HEK293 (cell line): ENCODE results near the gene HIPK2.

Experiments
- BCL11B ChIP-seq: fragments of 450-650 bp; formaldehyde crosslinking; IDR thresholded peaks from 2 replicates; pipeline ENCODE4 v1.5.1; 2016; ENCODE audit warnings: low read depth, missing biosample characterization, missing genetic modification characterization
- GLI2 ChIP-seq: fragments of 450-650 bp; formaldehyde crosslinking; IDR thresholded peaks from 2 replicates; pipeline ENCODE4; 2017; ENCODE audit warnings: missing biosample characterization, missing genetic modification characterization, low read depth, borderline replicate concordance
- KLF10 ChIP-seq: fragments of 450-650 bp; IDR thresholded peaks from 2 replicates; pipeline ENCODE4 v1.5.1; 2018; ENCODE audit warnings: missing biosample characterization, mild to moderate bottlenecking, missing genetic modification characterization
- SP2 ChIP-seq: fragments of 450-650 bp; formaldehyde crosslinking; IDR thresholded peaks from 2 replicates; pipeline ENCODE4 v1.5.1; 2016; ENCODE audit warnings: missing biosample characterization, missing genetic modification characterization
- YY1 ChIP-seq: fragments of 450-650 bp; formaldehyde crosslinking; IDR thresholded peaks from 2 replicates; pipeline ENCODE4 v1.5.1; 2018; ENCODE audit warnings: missing biosample characterization, missing genetic modification characterization
- ZNF837 ChIP-seq: fragments of 450-650 bp; formaldehyde crosslinking; IDR thresholded peaks from 2 replicates; pipeline ENCODE4 v1.5.1; 2016; ENCODE audit warnings: missing biosample characterization, missing genetic modification characterization
- TF ChIP-seq, protein P1 (sequence below): fragments of 450-650 bp; formaldehyde crosslinking; IDR thresholded peaks from 2 replicates; pipeline ENCODE4 v1.5.1; 2016; ENCODE audit warnings: missing biosample characterization, missing genetic modification characterization
- TF ChIP-seq, protein P2 (sequence below): fragments of 450-650 bp; formaldehyde crosslinking; IDR thresholded peaks from 2 replicates; pipeline ENCODE4 v1.5.1; 2016; ENCODE audit warnings: missing biosample characterization, missing genetic modification characterization
- TF ChIP-seq, protein P3 (sequence below): fragments of 450-650 bp; formaldehyde crosslinking; IDR thresholded peaks from 2 replicates; pipeline ENCODE4 v1.5.1; 2016; ENCODE audit warnings: missing biosample characterization, missing genetic modification characterization

DNA sequence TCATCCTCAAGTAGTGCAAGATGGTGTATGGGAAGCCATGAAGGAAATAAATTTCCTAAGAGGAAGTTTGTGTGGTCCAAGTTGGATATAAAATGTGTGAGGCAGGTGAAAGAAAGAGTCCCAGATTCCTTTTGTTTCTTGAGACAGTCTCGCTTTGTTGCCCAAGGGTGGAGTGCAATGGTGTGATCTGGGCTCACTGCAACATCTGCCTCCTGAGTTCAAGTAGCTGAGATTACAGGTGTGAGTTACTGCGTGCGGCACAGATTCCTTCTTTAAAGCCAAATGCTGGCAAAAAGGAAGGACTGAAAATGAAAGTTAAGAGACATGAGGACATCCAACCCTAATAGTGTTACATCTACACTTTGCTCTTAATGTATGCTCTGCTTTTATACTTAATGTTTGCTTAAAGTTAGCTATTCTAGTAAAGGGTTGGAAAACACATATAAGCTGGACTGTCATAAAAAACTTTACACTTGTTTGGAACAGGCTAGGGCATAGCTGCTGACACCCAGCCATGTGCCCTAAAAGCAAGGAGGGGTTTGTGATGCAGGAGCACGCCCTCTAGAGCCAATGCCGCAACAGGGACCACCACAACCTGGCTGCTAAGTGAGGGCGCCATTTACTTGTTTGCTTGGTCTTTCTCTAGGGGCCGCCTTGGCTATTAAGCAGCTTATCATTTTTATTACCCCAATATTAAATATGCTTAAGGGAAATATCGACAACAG, 219.8 kb downstream of the HIPK2 start:
- TF ChIP-seq, protein P1, sequence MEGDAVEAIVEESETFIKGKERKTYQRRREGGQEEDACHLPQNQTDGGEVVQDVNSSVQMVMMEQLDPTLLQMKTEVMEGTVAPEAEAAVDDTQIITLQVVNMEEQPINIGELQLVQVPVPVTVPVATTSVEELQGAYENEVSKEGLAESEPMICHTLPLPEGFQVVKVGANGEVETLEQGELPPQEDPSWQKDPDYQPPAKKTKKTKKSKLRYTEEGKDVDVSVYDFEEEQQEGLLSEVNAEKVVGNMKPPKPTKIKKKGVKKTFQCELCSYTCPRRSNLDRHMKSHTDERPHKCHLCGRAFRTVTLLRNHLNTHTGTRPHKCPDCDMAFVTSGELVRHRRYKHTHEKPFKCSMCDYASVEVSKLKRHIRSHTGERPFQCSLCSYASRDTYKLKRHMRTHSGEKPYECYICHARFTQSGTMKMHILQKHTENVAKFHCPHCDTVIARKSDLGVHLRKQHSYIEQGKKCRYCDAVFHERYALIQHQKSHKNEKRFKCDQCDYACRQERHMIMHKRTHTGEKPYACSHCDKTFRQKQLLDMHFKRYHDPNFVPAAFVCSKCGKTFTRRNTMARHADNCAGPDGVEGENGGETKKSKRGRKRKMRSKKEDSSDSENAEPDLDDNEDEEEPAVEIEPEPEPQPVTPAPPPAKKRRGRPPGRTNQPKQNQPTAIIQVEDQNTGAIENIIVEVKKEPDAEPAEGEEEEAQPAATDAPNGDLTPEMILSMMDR (tag by site-specific recombination) = no peak
- TF ChIP-seq KLF10 (no peak), YY1 (tag by site-specific recombination) (no peak), ZNF837 (tag by site-specific recombination) (no peak), SP2 (tag by site-specific recombination) (no peak), BCL11B (tag by site-specific recombination) (no peak), GLI2 (tag by site-specific recombination) (no peak)
- TF ChIP-seq, protein P2, sequence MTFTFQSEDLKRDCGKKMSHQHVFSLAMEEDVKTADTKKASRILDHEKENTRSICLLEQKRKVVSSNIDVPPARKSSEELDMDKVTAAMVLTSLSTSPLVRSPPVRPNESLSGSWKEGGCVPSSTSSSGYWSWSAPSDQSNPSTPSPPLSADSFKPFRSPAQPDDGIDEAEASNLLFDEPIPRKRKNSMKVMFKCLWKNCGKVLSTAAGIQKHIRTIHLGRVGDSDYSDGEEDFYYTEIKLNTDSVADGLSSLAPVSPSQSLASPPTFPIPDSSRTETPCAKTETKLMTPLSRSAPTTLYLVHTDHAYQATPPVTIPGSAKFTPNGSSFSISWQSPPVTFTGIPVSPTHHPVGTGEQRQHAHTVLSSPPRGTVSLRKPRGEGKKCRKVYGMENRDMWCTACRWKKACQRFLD (tag by site-specific recombination) = no peak
- TF ChIP-seq, protein P3, sequence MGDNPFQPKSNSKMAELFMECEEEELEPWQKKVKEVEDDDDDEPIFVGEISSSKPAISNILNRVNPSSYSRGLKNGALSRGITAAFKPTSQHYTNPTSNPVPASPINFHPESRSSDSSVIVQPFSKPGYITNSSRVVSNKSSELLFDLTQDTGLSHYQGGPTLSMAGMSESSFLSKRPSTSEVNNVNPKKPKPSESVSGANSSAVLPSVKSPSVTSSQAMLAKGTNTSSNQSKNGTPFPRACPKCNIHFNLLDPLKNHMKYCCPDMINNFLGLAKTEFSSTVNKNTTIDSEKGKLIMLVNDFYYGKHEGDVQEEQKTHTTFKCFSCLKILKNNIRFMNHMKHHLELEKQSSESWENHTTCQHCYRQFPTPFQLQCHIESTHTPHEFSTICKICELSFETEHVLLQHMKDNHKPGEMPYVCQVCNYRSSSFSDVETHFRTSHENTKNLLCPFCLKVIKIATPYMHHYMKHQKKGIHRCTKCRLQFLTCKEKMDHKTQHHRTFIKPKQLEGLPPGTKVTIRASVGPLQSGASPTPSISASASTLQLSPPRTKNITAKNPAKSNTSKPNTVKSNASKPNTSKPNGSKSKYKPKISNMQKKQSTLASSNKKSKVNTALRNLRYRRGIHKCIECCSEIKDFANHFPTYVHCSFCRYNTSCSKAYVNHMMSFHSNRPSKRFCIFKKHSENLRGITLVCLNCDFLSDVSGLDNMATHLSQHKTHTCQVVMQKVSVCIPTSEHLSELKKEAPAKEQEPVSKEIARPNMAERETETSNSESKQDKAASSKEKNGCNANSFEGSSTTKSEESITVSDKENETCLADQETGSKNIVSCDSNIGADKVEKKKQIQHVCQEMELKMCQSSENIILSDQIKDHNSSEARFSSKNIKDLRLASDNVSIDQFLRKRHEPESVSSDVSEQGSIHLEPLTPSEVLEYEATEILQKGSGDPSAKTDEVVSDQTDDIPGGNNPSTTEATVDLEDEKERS (tag by site-specific recombination) = no peak
